Hematopoietic multipotent progenitor cell treated with erythropoietin and hydrocortisone succinate and interleukin-3 and kit ligand, for 4 days (in vitro differentiated cells): ENCODE data around the gene GABRP.
"Not testable (repeated sequence)": the region's sequence is repeated elsewhere in the genome, so short reads cannot be mapped to it uniquely, and the experiment has no call there.

ENCODE experiments used
- DNase-seq: peaks from one replicate; pipeline ENCODE4 v3.0.0-alpha.2; 2015

The GABRP gene, protein sequence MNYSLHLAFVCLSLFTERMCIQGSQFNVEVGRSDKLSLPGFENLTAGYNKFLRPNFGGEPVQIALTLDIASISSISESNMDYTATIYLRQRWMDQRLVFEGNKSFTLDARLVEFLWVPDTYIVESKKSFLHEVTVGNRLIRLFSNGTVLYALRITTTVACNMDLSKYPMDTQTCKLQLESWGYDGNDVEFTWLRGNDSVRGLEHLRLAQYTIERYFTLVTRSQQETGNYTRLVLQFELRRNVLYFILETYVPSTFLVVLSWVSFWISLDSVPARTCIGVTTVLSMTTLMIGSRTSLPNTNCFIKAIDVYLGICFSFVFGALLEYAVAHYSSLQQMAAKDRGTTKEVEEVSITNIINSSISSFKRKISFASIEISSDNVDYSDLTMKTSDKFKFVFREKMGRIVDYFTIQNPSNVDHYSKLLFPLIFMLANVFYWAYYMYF

DNA sequence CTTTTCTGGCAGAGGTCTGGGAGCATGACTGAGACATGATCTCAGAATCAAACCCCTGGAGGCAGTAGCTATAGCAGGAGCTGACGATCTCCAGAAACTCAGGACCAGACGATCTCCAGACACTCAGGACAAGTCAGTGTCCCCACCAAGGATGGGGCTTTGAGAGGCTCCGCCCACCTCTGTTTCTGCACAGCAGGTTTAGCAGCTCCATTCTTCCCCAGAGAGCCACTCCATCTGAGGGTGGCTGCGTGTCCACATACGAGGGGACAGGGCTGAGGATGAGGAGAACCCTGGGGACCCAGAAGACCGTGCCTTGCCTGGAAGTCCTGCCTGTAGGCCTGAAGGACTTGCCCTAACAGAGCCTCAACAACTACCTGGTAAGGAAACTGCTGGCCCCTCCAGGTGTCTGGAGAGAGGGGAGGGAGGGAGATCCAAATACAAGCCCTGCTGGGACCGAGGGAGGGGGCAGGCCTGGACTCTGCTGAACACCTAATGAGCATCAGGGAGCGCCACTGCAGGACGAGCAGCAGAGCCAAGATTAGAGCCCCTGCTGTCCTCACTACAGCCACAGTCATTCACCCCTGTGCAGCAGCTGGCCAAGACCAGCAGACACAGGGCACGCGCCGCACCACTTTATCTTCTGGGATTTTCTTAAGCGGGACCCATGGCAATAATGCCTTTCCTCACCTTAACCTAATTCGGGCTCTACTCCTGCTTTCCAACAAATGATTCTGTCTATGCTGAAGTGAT is at the start of gene GABRP:
GABRP (plus strand) TSS at position 228 of the 750 bp plus-strand sequence. CDS start 4,891 bp downstream, outside the sequence.
- DNase-seq = no peak

GRCh38 chr5:170736966-170737365 is 46.6 kb upstream of the GABRP start:
- DNase-seq = no peak

- DNase-seq = no peak
Measured at GRCh38 chr5:170737591-170737990, 45.9 kb upstream of the GABRP start.

DNA sequence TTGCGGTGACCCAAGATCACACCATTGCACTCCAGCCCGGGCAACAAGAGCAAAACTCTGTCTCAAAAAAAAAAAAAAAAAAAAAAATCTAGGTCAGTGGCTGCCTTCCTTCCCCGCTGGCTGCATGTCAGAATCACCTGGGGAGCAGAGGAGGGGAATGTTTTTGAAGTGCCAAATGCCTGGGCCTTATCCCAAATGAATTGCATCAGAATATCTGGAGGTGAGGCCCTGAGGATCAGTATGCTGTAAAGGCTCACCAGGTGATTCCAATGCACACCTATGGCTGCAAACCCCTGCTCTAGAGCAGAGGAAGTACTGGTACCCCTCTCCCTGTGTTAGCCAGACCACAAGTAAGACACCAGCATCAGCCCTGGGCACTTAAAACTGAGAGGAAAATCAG is 44.7 kb upstream of the GABRP start:
- DNase-seq = no peak

- DNase-seq = no peak
Measured at GRCh38 chr5:170739446-170739845, 44.1 kb upstream of the GABRP start.

DNA sequence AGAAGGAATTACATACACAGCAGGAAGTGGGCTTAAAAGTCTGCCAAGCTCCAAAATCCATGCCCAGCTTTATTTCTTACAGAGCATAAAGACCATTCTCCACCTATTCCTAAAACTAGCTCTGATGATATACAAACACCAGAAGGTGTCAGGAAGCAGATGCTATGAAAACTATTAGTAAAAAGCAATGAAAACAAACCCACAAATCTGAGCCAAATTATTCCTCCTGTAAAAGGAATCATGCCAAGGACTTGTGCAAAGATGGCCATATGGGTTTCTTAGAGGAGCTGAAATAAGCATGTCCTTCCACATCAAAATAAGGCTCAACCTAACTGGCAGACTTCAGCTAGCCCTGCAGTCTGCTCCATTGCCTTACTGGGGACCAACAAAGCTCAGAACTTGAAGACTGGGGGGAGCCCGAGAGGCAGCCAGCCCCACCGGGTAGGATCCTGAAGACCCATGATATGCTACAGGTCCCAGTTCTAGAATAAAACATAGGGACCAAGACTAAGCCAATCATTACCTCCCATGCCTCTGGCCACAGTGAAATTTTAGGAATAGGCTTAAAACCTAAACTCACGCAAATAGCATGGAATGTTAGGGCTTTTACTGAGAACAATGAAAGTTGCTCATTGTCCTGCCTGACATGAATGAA is 42.8 kb upstream of the GABRP start:
- DNase-seq = no peak

DNA sequence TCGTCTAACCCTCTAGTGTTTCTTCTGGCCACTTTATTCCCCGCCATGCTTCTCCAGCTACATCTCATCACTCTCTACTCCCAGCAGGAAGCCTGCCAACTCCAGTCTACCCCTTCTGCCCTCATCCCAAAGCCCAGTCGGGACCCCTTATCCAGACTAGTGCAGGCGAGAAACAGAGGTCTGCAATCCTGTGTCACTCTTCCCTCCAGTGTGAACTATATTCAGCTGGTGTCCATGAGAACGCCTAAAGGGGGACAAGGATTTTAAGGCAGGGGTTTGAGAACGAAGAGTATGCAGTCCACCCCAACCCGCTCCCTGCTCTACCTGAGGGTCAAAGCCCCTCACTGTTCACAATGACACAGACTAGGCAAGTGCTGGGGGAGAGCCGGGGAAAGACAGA is 41.7 kb upstream of the GABRP start:
- DNase-seq = no peak

DNA sequence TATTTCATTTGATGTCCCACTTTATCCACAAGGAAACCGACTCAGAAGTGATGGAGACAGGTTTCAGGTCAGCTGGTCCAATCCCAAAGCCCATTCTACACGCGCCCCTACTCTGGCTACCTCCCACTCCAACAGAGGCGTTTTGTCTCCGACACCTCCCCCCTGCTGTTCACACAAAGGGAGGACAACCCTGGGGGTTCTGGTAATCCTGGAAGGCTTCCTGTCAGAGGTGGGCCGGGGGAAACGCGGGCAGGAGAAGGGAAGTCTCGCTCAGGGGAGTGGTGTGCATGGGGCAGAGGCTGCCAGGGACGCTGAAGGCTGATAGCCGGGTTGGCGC is 39.7 kb upstream of the GABRP start:
- no peak for DNase-seq

DNA sequence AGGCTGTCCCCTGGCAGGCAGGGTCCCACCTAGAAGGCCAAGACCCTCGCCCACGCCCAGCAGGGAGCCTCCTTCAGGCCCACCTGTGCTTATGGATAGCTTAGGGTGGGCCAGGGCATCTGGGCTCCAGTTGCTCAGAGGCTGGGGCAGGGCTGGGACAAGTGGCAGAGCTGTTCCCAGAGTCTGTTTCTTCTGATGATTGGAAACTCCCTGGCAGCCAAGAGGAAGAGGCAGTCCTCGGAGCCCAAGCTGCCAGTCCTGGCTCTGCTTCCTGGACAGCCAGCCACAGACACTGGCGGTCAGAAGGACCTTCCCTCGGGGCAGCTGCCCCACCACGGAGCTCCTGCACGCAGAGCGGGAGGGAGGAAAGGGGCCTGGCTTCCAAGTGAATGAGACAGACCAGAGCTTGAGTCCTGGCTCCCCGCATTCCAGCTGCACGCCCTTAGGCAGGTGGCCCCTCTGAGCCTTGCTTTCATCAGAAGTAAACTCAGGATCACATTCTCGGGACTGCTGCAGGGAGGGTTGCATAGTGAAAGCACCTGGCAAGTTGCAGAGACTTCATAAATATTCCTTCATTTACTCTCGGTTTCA is 37.9 kb upstream of the GABRP start:
- DNase-seq = no peak

DNA sequence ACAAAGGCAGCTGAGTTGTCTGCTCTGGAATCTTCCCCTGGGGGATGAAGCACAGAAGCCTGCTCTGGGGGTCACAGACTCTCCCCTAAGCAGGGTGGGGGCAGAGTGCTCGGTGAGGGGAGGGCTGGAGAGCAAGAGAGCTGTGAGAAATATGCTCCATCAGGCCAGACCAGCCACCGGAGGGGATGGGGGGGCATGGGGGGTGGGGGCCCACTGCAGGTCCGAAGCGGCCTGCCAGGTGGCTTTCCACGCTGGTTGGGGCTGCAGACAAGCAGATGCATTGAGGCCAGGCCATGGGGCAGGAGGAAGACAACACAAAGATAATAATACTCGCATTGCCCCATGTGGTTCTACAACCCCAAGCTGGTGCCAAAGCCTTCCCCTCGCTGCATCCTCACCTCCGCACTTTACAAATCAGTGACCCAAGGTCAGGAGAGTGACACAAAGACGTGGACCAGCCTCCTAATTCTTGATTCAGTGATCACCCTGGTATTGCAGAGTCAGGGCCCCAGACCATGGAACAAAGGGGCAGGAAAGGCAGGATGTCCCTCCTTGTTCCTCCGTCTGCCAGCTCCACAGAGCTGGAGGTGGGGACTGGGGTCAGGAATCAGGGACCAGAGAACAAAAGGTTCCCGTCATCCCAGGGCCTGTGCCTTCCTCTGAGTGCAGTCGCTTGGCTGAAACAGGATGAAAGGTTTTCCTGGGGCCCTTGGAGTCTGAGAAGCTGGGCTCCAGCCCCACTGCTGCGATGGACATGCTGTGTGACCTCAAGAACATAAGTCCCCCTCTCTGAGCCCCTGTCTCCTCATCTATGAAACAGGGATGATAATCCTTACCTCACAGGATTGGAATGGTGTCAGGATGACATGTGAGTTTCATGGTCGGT is 37.2 kb upstream of the GABRP start:
- DNase-seq = no peak

DNA sequence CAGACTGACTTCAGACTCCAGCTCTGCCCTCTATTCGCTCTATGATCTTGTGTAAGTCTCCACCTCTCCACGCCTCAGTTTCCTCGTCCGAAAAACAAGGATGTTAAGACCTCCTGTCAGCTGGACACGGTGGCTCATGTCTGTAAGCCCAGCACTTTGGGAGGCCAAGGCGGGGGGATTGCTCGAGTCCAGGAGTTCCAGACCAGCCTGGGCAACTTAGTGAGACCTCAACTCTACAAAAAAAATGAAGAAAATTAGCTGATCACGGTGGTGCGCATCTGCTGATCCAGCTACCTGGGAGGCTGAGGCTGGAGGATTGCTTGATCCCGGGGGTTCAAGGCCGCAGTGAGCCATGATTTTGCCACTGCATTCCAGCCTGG is 36.6 kb upstream of the GABRP start:
- no peak for DNase-seq

- no peak for DNase-seq
Measured at GRCh38 chr5:170747357-170747756, 36.2 kb upstream of the GABRP start.

DNA sequence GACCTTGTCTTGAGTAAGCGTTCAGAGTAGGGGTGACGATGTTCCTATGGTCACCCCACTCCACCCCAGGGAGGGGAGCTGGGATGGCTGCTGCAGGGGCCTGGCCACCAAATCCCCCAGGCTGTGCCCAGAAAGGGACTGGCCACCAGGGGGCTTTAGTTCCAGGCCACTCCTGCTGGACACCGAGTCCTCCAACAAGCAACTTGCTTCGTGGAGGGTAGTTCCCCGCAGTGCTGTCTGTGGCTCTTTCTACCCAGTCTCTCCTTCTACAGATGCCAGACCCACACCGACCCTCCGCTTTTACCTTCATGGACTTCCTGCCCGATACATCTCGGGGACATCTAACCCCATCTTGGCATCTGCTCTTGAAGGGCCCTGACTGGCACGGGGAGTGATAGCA is 35.7 kb upstream of the GABRP start:
- DNase-seq = peak; percentile 24

- no peak for DNase-seq
Measured at GRCh38 chr5:170748951-170749471, 34.5 kb upstream of the GABRP start.

DNA sequence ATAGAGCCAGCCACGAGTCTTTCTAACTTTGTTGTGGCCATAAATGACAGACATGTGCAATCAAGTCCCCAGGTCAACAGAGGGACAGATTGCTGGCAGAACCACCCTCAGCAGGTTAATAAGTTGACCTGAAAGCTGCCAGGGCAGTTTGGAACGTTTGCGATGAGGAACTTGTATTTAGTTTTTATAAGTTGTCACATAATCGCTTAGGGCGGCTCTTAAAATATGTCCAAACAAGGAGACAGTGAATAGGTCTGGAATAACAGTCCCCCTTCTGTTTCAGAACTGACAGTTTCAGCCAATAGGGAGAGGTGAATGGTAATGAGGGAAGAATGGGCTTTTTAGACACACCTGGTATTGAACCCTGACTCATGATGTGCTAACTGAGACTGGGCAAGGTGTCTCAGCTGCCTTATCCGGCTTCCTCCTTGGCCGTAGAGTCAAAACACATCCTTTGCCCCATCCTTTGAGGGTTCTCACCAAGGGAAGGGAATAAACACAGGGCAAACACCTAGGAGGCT is 33.6 kb upstream of the GABRP start:
- no peak for DNase-seq

DNA sequence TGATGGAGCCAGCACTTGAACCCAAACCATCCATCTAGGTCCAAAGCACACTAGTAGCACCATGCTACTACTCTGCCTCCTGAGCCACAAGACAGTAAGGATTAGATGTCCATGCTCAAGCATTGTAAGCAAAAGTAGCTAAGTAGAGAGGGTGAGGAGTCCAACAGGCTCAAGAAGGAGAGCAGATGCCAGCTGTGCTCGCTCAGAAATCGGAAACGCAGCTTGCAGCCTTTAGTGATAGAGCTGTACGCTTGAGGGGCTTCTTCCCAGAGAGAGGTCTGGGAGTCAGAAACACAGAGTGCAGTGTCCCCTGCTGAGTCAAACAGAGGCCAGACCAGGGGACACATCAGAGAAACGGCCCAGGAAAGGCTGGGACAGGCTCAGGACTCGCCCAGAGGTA is 32.7 kb upstream of the GABRP start:
- DNase-seq = no peak

DNA sequence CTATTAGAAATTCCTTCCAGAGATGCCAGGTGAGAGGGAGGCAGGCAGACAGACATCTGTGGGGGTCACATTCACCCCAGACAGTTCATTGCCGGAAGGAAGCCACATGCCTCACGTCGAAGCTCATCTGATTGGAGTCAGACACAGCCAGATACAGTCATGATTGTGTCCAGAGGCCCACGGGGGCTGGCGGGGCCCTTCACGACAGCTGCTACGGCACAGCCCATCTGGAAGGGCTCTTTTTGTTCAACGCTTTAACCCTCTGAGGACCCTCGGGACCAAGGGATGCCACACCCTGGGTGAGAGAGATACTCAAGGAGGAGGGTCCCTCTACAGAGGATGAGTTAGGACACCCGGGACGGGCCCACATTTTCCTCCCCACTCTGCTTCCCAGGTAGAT is 31.9 kb upstream of the GABRP start:
- no peak for DNase-seq

DNA sequence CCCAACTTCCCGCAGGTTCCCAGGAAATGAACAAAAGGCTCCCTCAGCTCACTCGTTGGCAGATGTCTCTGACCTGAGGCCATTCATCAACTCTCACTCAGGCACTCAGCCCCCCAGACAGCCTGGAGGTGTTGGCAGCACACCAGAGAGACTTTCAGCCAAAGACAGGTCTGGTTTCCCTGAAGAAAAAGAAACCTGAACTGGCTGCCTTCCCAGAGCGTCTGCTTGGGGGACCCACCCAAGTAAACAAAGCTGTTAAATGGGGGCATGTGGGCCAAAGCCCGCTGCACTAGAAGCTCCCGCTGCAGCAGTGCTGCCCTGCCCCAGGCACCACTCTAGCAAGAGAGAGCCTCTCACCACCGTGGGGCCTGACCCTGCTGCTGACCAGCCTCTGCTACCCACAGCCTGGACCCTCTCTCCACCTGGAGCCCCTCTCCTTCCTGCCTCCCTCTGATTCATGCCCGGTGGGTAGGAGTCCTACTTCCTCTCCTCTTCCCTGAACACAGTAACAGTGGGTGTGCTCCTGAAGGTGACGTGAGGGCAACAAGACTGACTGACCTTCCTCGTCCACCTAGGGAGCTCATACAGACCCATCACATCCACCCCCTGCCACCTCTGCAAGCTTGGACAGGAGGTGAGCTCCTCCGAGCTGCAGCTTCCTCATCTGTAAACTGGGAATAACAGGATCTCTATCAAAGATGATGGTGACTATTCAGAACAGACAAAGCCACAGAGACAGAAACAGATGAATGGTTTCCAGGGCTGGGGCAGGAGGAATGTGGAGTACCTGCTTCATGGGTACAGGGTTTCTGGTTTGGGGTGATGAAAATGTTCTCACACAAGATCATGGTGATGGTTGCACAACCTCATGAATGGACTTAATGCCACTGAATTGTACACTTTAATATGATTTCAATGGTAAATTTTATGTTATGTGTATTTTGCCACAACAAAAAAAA is 31.0 kb upstream of the GABRP start:
- no peak for DNase-seq

- DNase-seq = no peak
Measured at GRCh38 chr5:170753311-170753710, 30.2 kb upstream of the GABRP start.

DNA sequence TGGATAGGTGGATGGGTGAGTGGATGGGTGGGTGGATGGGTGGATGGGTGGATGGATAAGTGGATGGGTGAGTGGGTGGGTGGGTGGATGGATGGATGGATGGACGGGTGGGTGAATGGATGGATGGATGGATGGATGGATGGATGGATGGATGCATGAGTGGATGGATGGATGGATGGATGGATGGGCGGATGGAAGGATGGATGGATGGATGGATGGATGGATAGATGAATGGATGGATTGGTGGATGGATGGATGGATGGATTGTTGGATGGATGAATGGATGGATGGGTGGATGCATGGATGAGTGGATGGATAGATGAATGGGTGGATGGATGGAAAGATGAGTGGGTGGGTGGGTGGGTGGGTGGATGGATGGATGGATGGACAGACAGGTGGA is 29.0 kb upstream of the GABRP start:
- DNase-seq = not testable (repeated sequence)
